ENCODE data around the gene IGFL4. TPM values are rescaled to one million over a fixed set of nuclear protein-coding genes. Genes with fewer than 3 reads are reported as not detected.

The IGFL4 gene
- total RNA-seq, 2 experiments from 2014 or later: not detected

GRCh38 chr19:46015687-46016425 lies 24.9 kb downstream of the IGFL4 start:
- Mint-ChIP-seq H3K4me1 (ENCODE audit: low read depth) (peaks cover 21% of the 10 kb centered on the region), H3K4me3 (peak overlapping the region; percentile 95), H3K27me3 (peaks cover 7% of the 10 kb centered on the region), H3K36me3 (ENCODE audit: low read depth) (peaks cover 8% of the 10 kb centered on the region), H3K9me3 (no peaks in the 10 kb centered on the region), H3K27ac (peak overlapping the region; percentile 56)
- H3K4me3 ChIP-seq (ENCODE audit: low read length): peak overlapping the region; percentile 85
- CTCF ChIA-PET: interaction anchor here (0.5 to 1.6 kb wide), 3 partner anchors 14 to 261 kb away, joined by 3 to 4 read pairs (median 4); no protein-coding TSS in a partner anchor
- peaks cover 7 to 8% of the 10 kb centered on the region in 2 experiments for H3K27me3 ChIP-seq (ENCODE audit: control insufficient read depth in 1 of 2, insufficient read depth in 2 of 2, low read length in 2 of 2)
- no peak overlapping the region for H3K27ac ChIP-seq (ENCODE audit: low read depth in 1 of 2, low read length in 2 of 2)
- DNase-seq: peak in 11 of 14 experiments; percentile 15 to 75 (median 40)
- POLR2A ChIA-PET: interaction anchor here (1.2 to 1.6 kb wide), 2 partner anchors 21 to 152 kb away, joined by 3 to 6 read pairs; partner anchors contain the start of gene CCDC61
- peaks cover 3% of the 10 kb centered on the region for H3K36me3 ChIP-seq (ENCODE audit: insufficient read depth, low read length)
- H3K9me3 ChIP-seq (ENCODE audit: control insufficient read depth in 1 of 2, insufficient read depth in 1 of 2, low read length in 2 of 2): no peaks in the 10 kb centered on the region
- intact Hi-C loops (cut with DNase I, micrococcal nuclease): loop anchor here (1.0 to 10.0 kb wide), 6 partner anchors 19 to 244 kb away; partner anchors contain the start of genes IRF2BP1 (in 1 of the 2) and RSPH6A (in 1 of the 2)
- ATAC-seq (ENCODE audit: poor library complexity): peak; percentile 47
- H3K4me1 ChIP-seq (ENCODE audit: insufficient read depth, low read length): peaks cover 23% of the 10 kb centered on the region
- no peak for TF ChIP-seq CTCF (IDR thresholded peaks at IDR 0.05)

- DNase-seq (peak; percentile 58 to 82 (median 62)), ATAC-seq (ENCODE audit: poor library complexity) (peak; percentile 77)
- H3K4me3 Mint-ChIP-seq: peak overlapping the region; percentile 80
- no peak for TF ChIP-seq CTCF (IDR thresholded peaks at IDR 0.05)
- CTCF ChIA-PET: no interaction called here
- Histone ChIP-seq H3K36me3 (ENCODE audit: insufficient read depth, low read length) (peaks cover 3% of the 10 kb centered on the region), H3K27ac (ENCODE audit: low read depth in 1 of 2, low read length in 2 of 2) (no peak overlapping the region), H3K4me1 (ENCODE audit: insufficient read depth, low read length) (peaks cover 23% of the 10 kb centered on the region), H3K9me3 (ENCODE audit: control insufficient read depth in 1 of 2, insufficient read depth in 1 of 2, low read length in 2 of 2) (no peaks in the 10 kb centered on the region), H3K27me3 (ENCODE audit: control insufficient read depth in 1 of 2, insufficient read depth in 2 of 2, low read length in 2 of 2) (peaks cover 7 to 8% of the 10 kb centered on the region in 2 experiments), H3K4me3 (ENCODE audit: low read length) (peak overlapping the region; percentile 85)
- intact Hi-C loops (cut with DNase I, micrococcal nuclease): loop anchor here (5.0 to 10.0 kb wide), 3 partner anchors 198 to 243 kb away; partner anchors contain the start of gene RSPH6A (in 1 of the 2)
- no peaks in the 10 kb centered on the region for H3K9me3 Mint-ChIP-seq
- H3K27me3 Mint-ChIP-seq: peaks cover 10% of the 10 kb centered on the region
- H3K27ac Mint-ChIP-seq: no peak overlapping the region
- peaks cover 11% of the 10 kb centered on the region for H3K36me3 Mint-ChIP-seq (ENCODE audit: low read depth)
- POLR2A ChIA-PET: no interaction called here
- peaks cover 21% of the 10 kb centered on the region for H3K4me1 Mint-ChIP-seq (ENCODE audit: low read depth)
Measured at GRCh38 chr19:46014941-46015686, 25.7 kb downstream of the IGFL4 start.

- peaks cover 27% of the 10 kb centered on the region for H3K4me1 ChIP-seq (ENCODE audit: insufficient read depth, low read length)
- H3K27me3 ChIP-seq (ENCODE audit: control insufficient read depth in 1 of 2, insufficient read depth in 2 of 2, low read length in 2 of 2): peaks cover 7 to 8% of the 10 kb centered on the region in 2 experiments
- H3K36me3 Mint-ChIP-seq (ENCODE audit: low read depth): peaks cover 17% of the 10 kb centered on the region
- no peak for ATAC-seq (ENCODE audit: poor library complexity)
- ChIA-PET POLR2A (no interaction called here), CTCF (no interaction called here)
- H3K27ac Mint-ChIP-seq: no peak overlapping the region
- H3K9me3 ChIP-seq (ENCODE audit: control insufficient read depth in 1 of 2, insufficient read depth in 1 of 2, low read length in 2 of 2): no peaks in the 10 kb centered on the region
- peak overlapping the region; percentile 55 for H3K4me3 Mint-ChIP-seq
- no peaks in the 10 kb centered on the region for H3K9me3 Mint-ChIP-seq
- no peak for TF ChIP-seq CTCF (IDR thresholded peaks at IDR 0.05)
- no peak overlapping the region for H3K27ac ChIP-seq (ENCODE audit: low read depth in 1 of 2, low read length in 2 of 2)
- H3K36me3 ChIP-seq (ENCODE audit: insufficient read depth, low read length): peaks cover 3% of the 10 kb centered on the region
- H3K4me3 ChIP-seq (ENCODE audit: low read length): no peak overlapping the region
- peaks cover 21% of the 10 kb centered on the region for H3K4me1 Mint-ChIP-seq (ENCODE audit: low read depth)
- intact Hi-C loops (cut with DNase I, micrococcal nuclease): loop anchor here in 1 of 2 experiments (10.0 kb wide), 1 partner anchor 240 kb away; no protein-coding TSS in a partner anchor
- DNase-seq: no peak
- peaks cover 14% of the 10 kb centered on the region for H3K27me3 Mint-ChIP-seq
Measured at GRCh38 chr19:46014534-46014933, 26.3 kb downstream of the IGFL4 start.

Data from CD4-positive, alpha-beta T cell (primary cell).